ENCODE data around the gene DTNB.

DTNB gene

DNA sequence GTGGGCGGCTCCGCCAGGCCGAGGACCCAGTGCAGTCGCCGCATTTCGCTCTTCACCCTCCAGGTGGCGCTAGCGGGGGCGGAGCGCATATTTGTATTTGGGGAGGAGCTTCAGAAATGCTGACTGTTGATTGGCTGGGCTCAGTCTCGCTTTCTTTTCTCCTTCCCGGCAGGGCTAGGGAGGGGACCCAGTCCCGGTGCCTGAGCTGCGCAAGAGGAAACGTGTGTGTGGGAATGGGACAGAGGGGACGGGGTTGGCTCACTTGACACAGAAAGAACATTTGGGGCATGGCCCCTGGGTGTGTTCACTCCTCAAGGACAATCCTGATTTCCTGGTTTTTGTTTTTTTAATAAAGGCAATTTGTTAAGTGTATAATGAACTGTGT is 311.3 kb downstream of the DTNB start:
- peak; percentile 92 for DNase-seq (ENCODE audit: low read depth)
- TF ChIP-seq, protein P1, sequence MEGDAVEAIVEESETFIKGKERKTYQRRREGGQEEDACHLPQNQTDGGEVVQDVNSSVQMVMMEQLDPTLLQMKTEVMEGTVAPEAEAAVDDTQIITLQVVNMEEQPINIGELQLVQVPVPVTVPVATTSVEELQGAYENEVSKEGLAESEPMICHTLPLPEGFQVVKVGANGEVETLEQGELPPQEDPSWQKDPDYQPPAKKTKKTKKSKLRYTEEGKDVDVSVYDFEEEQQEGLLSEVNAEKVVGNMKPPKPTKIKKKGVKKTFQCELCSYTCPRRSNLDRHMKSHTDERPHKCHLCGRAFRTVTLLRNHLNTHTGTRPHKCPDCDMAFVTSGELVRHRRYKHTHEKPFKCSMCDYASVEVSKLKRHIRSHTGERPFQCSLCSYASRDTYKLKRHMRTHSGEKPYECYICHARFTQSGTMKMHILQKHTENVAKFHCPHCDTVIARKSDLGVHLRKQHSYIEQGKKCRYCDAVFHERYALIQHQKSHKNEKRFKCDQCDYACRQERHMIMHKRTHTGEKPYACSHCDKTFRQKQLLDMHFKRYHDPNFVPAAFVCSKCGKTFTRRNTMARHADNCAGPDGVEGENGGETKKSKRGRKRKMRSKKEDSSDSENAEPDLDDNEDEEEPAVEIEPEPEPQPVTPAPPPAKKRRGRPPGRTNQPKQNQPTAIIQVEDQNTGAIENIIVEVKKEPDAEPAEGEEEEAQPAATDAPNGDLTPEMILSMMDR (IDR thresholded peaks at IDR 0.05; ENCODE audit: low read length, missing control alignments), result peak; percentile 95
- H3K4me3 ChIP-seq (replicated peaks; ENCODE audit: low read depth, low read length), result peak overlapping the region; percentile 40

DNA sequence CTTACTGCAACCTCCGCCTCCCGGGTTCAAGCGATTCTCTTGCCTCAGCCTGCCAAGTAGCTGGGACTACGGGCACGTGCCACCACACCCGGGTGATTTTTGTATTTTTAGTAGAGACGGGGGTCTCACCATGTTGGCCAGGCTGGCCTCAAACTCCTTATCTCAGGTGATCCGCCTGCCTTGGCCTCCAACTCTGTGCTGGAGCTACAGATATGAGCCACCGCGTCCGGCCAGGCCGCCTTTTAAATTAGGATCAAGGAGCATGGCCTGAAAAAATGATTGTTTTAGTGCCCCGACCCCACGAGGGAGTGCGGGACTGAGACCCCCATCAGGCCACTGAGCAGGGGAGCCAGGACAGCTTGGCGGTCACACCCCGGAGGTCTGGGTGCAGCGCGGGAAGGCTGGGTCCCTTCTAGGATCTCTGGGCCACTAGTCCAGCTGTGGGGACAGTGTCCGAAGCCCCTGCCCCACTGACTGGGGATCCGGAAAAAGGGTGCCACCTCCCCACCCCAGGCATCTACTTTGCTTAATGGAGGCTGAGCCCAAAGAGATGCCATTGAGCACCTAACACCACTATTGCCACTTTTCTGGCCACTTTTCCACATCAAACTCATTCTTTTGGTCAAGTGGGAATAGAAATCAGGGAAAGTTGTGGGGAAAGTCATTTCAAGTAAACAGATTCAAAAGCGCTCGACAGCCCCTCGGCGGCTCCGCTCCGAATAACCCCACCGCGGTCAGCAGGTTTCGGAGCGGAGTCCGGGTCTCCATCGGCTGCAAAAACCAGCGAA is 311.9 kb downstream of the DTNB start:
- TF ChIP-seq, protein P1 (IDR thresholded peaks at IDR 0.05; ENCODE audit: low read length, missing control alignments), result no peak
- H3K4me3 ChIP-seq (replicated peaks; ENCODE audit: low read depth, low read length), result peak overlapping the region; percentile 28
- no peak for DNase-seq (ENCODE audit: low read depth)

DNA sequence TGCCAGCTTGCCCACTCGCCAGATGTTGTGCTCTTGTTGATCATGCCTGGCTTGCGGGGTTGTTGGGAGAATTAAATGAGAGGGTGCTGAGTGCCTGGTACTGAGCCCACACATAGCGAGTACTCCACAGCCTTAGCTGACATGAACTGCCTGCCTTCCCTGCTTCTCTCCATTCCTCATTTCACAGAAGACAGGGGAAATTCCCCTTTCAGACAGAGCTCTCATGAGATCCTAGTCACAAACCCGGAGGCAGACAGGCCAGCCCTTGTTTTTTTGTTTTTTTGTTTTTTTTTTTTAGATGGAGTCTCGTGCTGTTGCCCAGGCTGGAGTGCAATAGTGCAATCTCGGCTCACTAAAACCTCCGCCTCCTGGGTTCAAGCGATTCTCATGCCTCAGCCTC is 314.5 kb downstream of the DTNB start:
- DNase-seq (ENCODE audit: low read depth), result no peak
- TF ChIP-seq, protein P1 (IDR thresholded peaks at IDR 0.05; ENCODE audit: low read length, missing control alignments), result no peak
- no peak overlapping the region for H3K4me3 ChIP-seq (replicated peaks; ENCODE audit: low read depth, low read length)

DNA sequence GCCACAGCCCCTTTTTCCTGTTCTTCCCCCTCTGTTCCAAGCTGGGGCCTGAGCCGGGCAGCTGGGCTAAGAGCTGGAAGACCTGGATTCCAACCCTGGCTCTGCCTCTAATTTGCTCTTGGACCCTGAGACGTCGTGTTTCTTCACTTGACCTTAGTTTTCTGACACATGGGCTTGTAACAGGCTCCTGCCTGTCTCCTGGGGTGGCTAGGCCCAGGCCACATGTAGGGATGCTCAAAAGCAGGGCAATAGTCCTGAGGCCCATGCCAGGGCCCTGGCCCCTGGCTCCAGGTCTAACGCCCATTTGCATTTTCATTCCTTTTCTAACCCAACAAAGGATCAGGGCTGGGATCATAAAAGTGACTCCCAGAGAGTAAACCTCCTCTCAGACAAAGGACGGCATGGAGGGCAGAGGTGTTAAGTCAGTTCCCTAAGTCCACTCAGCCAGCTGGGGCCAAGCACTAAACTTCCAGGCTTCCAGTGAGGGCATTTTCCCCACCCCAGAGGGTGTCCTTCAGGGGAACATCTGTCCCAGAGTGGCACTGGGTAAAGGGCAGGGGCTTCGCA is 315.0 kb downstream of the DTNB start:
- TF ChIP-seq, protein P1 (IDR thresholded peaks at IDR 0.05; ENCODE audit: low read length, missing control alignments), result no peak
- H3K4me3 ChIP-seq (replicated peaks; ENCODE audit: low read depth, low read length), result no peak overlapping the region
- no peak for DNase-seq (ENCODE audit: low read depth)

DNA sequence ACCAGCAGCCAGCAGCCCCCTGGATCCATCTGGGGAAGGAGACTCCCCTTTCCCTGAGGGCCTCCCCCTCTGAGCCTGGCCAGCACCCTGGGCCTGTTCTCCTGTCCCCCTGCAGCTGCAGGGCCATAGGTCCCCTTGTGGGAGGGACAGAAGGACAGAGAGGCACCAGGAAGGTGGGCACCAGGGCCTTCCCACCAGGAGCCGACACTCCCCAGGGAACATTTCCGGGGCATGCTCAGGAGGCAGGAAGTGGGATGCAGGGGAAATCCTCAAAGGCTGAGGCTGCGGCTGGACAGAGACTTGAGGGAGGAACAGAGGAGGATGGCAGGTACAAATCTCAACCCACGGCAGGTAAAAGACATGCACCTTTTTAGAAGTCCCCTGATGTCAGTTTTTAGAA is 317.3 kb downstream of the DTNB start:
- H3K4me3 ChIP-seq (replicated peaks; ENCODE audit: low read depth, low read length), result no peak overlapping the region
- DNase-seq (ENCODE audit: low read depth), result no peak
- TF ChIP-seq, protein P1 (IDR thresholded peaks at IDR 0.05; ENCODE audit: low read length, missing control alignments), result no peak

DNA sequence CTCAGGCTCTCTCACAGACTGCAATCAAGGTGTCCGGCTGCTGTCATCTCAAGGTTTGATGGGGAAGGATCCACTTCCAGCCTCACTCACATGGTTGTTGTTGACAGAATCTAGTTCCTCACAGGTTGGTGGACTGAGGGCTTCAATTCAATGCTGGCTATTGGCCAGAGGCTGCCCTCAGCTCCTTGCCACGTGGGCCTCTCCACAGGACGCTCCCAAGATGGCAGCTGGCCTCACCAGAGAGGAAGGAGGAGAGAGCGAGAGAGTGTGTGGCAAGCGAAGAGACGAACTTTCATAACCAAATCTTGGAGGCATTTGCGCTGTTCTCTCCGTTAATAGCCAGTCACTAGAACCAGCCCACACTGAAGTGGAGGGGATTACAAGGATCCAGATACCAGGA is 318.1 kb downstream of the DTNB start:
- DNase-seq (ENCODE audit: low read depth), result no peak
- TF ChIP-seq, protein P1 (IDR thresholded peaks at IDR 0.05; ENCODE audit: low read length, missing control alignments), result no peak
- H3K4me3 ChIP-seq (replicated peaks; ENCODE audit: low read depth, low read length), result no peak overlapping the region

DNA sequence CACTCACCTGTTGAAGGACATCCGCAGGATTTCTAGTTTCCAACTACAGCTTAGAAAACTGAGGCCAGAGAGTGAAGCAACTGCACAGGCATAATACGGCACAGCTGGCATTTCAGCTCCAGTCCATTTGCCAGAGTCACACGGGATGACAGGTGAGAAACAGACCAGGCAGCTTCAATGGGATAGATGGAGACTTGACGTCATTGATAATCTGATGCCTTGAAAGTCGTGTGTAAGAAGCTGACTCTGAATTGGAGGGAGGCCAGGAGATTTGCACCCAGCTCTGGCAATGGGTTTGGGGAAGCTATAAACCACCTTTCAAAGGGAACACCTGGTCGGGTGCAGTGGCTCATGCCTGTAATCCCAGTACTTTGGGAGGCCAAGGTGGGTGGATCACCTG is 319.3 kb downstream of the DTNB start:
- TF ChIP-seq, protein P1 (IDR thresholded peaks at IDR 0.05; ENCODE audit: low read length, missing control alignments), result no peak
- no peak for DNase-seq (ENCODE audit: low read depth)
- no peak overlapping the region for H3K4me3 ChIP-seq (replicated peaks; ENCODE audit: low read depth, low read length)

Data from fibroblast of pulmonary artery (primary cell).